PC-9 (cell line): ENCODE measurements around the gene AGXT.

Experiments
- CTCF ChIP-seq: fragments of 200-600 bp; sonication (generic); conservative IDR thresholded peaks from 2 replicates; pipeline ENCODE4 v1.6.1; 2017; ENCODE audit warnings: mixed run types, antibody characterized with exemption, mild to moderate bottlenecking, moderate library complexity
- EZH2 ChIP-seq: fragments of 200-600 bp; sonication (generic); IDR thresholded peaks from 2 replicates; pipeline ENCODE4 v1.8.0; 2017; ENCODE audit warnings: antibody characterized with exemption, low read depth

- TF ChIP-seq CTCF, result no peak
- no peak for TF ChIP-seq EZH2
These were observed 24.3 kb downstream of the AGXT start for GRCh38 chr2:240892925-240893324.
